ENCODE data around the gene SLC38A7. TPM values are rescaled to one million over a fixed set of nuclear protein-coding genes. Genes with fewer than 3 reads are reported as not detected.

The SLC38A7 gene, protein sequence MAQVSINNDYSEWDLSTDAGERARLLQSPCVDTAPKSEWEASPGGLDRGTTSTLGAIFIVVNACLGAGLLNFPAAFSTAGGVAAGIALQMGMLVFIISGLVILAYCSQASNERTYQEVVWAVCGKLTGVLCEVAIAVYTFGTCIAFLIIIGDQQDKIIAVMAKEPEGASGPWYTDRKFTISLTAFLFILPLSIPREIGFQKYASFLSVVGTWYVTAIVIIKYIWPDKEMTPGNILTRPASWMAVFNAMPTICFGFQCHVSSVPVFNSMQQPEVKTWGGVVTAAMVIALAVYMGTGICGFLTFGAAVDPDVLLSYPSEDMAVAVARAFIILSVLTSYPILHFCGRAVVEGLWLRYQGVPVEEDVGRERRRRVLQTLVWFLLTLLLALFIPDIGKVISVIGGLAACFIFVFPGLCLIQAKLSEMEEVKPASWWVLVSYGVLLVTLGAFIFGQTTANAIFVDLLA
- 10 to 100 TPM; 20.8 to 21.4 TPM for total RNA-seq
- long read RNA-seq, full-length matches to known transcripts = 31 of 43 reads
- long read RNA-seq, partial matches to known transcripts = 3 of 43 reads
- long read RNA-seq, other reads (novel, unspliced or antisense) = 9 of 43 reads

DNA sequence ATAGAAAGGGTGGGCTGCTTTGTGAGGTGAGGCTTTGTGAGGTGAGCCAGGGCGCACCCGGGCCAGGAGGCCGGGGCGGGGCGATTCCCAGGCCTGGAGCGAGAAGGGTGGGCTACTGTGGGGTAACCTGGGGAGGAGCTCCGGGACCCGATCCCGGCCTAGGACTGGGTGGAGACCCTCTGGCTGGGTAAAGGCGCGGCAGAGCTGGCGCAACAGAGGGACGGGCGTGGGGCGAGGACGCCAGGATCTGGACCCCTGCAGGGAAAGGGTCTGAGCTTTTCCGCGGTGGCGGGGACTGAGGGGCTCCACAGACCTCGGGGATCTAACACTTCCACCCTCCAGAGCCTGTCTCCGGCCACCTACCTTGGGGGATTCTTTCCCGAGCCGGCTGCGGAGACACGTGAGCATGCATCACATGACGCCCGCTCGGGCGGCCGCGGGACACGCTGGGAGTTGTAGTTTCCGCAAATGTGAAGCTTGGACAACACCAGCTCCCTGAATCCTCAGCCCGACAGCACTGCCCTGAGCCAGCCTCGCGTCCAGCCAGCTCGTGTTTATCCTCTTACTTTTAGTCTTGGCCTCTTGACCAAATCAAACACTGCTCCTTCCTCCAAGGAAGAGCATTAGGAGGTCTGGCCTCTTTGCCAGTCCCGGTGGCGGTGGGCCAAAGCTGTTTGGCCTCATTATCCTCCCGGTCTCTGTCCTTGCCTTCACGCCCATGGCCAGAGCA lies at the start of gene SLC38A7:
SLC38A7 (minus strand) TSS at position 417 of the 730 bp plus-strand sequence. CDS start 4,644 bp downstream, outside the sequence.
- ATAC-seq (peak; percentile 97), DNase-seq (peak; percentile 92)
- intact Hi-C loops (cut with DNase I) = loop anchor here in 1 of 2 donors (10.0 kb wide), 1 partner anchor 50 kb away; the partner anchor contains the start of gene GOT2

GRCh38 chr16:58733671-58734458 lies 49.3 kb upstream of the SLC38A7 start, which contains the start of gene GOT2:
TSS of gene GOT2 (minus strand) at chr16:58734316. CDS start at chr16:58734228, 88 bp downstream.
- peak; percentile 96 to 99 for ATAC-seq
- DNase-seq = peak; percentile 87
- intact Hi-C loops (cut with DNase I) = loop anchor here in 1 of 2 donors (10.0 kb wide), 1 partner anchor 49 kb away; the partner anchor contains the start of gene SLC38A7

GRCh38 chr16:58733248-58733670 lies 48.7 kb upstream of the SLC38A7 start:
- intact Hi-C loops (cut with DNase I) = loop anchor here in 1 of 2 donors (10.0 kb wide), 1 partner anchor 48 kb away; the partner anchor contains the start of gene SLC38A7
- no peak for DNase-seq
- ATAC-seq = peak; percentile 11 to 32

DNA sequence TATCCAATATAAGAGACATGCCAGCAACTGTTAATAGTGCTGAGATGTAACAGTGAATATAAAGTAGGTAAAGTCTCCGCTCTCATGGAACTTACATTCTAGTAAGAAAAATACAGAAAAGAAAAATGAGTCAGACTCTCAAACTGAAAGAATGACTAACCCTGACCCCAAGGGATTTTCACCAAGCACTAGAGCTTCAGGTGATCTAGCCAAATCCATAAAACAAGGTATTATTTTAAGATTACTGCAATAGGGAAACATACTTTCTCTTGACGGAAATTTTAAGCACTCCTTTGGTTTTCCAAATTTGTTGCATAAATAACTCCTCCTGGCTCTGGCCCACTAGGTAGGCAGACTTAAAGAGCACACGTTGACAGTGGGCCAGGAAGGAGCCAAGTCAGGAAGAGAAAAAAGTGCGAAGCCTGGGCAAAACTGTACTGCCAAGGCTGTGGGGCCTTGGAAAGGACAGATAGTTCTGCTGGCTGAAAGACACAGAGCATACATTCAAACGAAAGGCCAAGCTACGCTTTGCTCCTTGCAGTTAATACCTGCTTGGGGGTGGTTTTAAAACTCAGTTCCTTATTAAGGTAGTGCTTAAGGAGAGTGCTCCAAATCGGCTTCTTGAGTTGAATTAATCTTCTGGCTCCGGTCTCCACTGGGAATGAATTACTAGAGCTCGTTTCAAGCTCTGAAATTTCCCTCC lies 48.1 kb upstream of the SLC38A7 start:
- ATAC-seq (no peak), DNase-seq (no peak)
- intact Hi-C loops (cut with DNase I) = loop anchor here in 1 of 2 donors (10.0 kb wide), 1 partner anchor 48 kb away; the partner anchor contains the start of gene SLC38A7

GRCh38 chr16:58730724-58731370 lies 46.3 kb upstream of the SLC38A7 start:
- no peak for ATAC-seq
- no peak for DNase-seq
- intact Hi-C loops (cut with DNase I) = loop anchor here in 1 of 2 donors (10.0 kb wide), 1 partner anchor 46 kb away; the partner anchor contains the start of gene SLC38A7

DNA sequence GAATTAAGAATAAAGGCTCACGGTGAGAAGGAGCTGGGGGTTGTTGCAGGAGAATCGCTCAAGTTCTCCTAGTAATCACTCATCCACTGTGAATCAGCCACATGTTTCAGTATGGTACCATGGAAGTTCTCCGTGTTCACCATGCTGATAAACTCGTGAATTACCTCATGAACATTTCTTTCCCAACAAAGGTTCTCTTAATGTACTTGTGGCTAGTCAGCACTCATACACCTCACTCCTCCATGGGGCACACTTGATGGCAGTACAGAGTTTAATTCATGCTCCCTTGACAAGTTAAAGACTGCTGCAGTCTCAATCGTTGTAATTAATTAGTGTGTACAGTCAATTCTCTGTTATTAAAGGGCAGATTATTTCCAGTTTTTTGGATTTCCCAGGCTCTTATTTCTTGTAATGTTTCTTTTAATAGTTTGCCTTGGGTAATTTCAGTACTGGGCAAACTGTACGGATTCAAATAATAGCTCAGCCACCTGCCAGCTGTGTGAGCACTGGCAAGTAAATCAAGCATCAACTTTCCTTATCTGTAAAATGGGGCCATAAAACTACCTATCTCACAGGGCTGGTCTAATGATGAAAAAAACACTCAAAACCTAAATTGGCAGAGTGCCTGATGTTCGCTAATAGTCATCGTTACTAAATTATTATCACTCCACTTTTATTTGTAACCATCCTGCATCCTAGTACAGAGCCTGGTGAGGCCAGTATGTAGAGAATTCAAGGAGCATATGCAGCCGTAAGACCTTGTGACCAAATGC lies 43.4 kb upstream of the SLC38A7 start:
- ATAC-seq (peak in 1 of 2 donors; percentile 14), DNase-seq (no peak)
- intact Hi-C loops (cut with DNase I) = no loop called here

DNA sequence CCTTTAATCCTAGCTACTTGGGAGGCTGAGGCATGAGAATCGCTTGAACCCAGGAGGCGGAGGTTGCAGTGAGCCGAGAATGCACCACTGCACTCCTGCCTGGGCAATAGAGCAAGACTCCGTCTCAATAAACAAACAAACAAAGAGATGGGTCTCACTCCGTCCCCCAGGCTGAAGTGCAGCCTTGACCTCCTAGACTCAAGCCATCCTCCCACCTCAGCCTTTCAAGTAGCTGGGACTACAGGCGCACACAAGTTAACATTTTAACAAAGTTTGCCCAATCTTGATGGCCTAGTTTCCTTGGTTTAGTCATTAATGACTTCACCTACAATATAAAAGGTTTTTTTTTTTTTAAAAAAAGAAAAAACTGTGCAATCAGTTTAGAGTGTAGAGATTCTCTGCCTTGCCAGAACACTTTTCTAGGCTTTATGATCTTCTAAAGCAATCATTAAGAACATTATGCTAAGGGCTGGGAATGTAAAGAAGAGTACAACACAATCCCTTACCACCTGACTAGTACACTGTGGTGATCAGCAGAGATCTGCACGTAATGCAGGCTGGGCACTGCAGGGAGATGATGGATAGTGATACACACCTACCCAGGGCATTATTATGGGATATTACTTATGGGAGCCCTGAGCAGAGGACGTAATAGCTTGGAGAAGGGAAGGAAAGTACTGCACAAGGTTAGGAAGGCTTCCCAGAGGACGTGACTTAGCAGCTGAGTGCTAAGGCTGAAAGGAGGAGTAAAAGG lies 42.6 kb upstream of the SLC38A7 start:
- no peak for DNase-seq
- no peak for ATAC-seq
- intact Hi-C loops (cut with DNase I) = no loop called here

- DNase-seq = no peak
- no peak for ATAC-seq
- intact Hi-C loops (cut with DNase I) = no loop called here
Observed at GRCh38 chr16:58723109-58723508, 38.5 kb upstream of the SLC38A7 start.

DNA sequence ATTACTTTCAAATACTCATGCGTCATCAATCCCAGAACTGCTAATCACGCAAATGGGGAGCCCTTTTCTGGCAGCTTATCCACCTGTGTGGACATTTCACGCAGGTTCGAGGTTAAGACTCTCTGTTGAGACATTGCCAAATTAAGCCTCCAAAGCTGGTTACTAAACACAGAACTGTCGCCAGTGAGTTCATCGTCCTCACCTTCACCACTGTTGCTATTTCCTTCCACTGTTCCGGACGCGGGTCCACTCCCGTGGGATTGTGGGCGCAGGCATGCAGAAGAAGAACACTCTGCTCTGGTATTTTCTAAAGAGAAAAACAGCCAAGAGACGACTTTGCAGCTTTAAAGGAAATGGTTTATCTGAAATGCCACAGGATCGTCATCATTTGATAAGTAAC lies 33.4 kb upstream of the SLC38A7 start:
- ATAC-seq (no peak), DNase-seq (no peak)
- intact Hi-C loops (cut with DNase I) = no loop called here

- ATAC-seq = no peak
Observed at GRCh38 chr16:58716468-58716867, 31.9 kb upstream of the SLC38A7 start.

DNA sequence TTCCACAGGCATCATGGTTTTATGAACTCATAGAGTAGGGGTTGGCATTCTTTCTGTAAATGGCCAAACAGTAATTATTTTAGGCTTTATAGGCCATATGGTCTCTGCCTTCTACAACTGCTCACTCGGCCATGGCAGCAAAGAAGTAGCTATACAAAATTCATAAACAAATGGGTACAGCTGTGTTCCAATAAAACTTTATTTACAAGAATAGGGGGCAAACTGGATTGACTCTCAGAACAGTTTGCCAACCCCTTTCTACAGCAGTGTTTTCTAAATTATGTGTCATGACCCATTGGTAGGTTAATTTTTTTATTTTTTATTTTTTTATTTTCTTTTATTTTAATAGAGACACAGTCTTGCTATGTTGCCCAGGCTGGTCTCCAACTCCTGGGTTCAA lies 29.2 kb upstream of the SLC38A7 start:
- DNase-seq = no peak
- ATAC-seq = no peak

More at GRCh38 chr16:58716468-58716867, 31.9 kb upstream of the SLC38A7 start:
- DNase-seq = no peak
- intact Hi-C loops (cut with DNase I) = no loop called here

GRCh38 chr16:58709333-58709732 lies 24.8 kb upstream of the SLC38A7 start:
- intact Hi-C loops (cut with DNase I) = no loop called here
- no peak for ATAC-seq

More for the DNA sequence above, 29.2 kb upstream of the SLC38A7 start:
- intact Hi-C loops (cut with DNase I) = no loop called here

GRCh38 chr16:58699151-58699550 lies 14.6 kb upstream of the SLC38A7 start:
- intact Hi-C loops (cut with DNase I) = no loop called here
- no peak for DNase-seq
- ATAC-seq = no peak

More at GRCh38 chr16:58709333-58709732, 24.8 kb upstream of the SLC38A7 start:
- no peak for DNase-seq

DNA sequence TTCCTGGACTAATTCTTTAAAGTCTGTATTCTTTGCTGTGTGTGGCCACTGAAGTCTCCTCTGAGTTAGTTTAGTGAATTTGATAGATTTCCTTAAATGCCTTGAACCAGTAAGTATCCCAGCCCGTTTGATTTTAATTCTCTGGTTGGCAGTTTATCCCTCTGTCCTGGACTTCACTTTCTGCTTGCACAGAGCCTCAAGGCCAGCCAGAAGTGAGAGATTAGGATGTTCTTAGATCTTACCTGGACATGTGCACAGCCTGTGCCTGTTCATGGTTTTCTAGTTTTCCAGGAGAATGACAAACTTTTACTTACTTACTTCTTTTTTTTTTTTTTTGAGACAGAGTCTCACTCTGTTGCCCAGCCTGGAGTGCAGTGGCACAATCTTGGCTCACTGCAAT lies 10.8 kb upstream of the SLC38A7 start:
- DNase-seq = no peak
- intact Hi-C loops (cut with DNase I) = no loop called here
- no peak for ATAC-seq

GRCh38 chr16:58692450-58692849 lies 7.9 kb upstream of the SLC38A7 start:
- no peak for ATAC-seq

More at GRCh38 chr16:58692450-58692849, 7.9 kb upstream of the SLC38A7 start:
- DNase-seq = no peak
- intact Hi-C loops (cut with DNase I) = no loop called here
